ENCODE data around the gene TTN.

DNA sequence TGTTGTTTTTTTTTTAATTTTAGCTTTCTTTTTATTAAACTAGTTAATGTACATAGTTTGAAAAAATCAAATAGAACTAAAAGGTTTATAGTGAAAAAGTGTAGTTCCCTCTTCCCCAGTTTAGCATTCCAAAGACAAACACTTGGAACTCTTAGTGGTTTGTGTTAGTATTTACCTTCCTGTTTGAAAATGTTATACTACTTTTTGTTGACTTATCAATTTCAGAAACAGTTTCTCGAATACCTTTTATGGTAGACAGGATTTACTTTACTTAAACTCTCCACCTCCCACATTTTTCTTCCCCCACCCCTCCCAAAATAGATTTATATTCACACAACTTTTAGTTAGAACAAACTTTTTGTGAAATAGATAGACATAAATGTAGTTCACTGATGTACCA is 300.3 kb downstream of the TTN start:
- no peak for TF ChIP-seq EZH2 (IDR thresholded peaks at IDR 0.05; ENCODE audit: borderline replicate concordance, low read length)
- TF ChIP-seq, protein P1, sequence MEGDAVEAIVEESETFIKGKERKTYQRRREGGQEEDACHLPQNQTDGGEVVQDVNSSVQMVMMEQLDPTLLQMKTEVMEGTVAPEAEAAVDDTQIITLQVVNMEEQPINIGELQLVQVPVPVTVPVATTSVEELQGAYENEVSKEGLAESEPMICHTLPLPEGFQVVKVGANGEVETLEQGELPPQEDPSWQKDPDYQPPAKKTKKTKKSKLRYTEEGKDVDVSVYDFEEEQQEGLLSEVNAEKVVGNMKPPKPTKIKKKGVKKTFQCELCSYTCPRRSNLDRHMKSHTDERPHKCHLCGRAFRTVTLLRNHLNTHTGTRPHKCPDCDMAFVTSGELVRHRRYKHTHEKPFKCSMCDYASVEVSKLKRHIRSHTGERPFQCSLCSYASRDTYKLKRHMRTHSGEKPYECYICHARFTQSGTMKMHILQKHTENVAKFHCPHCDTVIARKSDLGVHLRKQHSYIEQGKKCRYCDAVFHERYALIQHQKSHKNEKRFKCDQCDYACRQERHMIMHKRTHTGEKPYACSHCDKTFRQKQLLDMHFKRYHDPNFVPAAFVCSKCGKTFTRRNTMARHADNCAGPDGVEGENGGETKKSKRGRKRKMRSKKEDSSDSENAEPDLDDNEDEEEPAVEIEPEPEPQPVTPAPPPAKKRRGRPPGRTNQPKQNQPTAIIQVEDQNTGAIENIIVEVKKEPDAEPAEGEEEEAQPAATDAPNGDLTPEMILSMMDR (conservative IDR thresholded peaks at IDR 0.05 in 1 of 2, IDR thresholded peaks at IDR 0.05 in 1 of 2; ENCODE audit: extremely low read depth in 1 of 2, insufficient read depth in 1 of 2, low read depth in 1 of 2, low read length in 2 of 2) = no peak
